ENCODE results near the gene DEPDC7. TPM values are rescaled to one million over a fixed set of nuclear protein-coding genes. Genes with fewer than 3 reads are reported as not detected.

DEPDC7 gene
- total and polyA plus RNA-seq, 2 experiments from 2014 or later: 12.5 to 21.3 TPM

GRCh38 chr11:32990481-32990880 lies 25.2 kb upstream of the DEPDC7 start:
- Histone ChIP-seq H3K4me2 (no peak overlapping the region), H3K9me3 (ENCODE audit: low read depth) (no peaks in the 10 kb centered on the region), H3K4me3 (no peak overlapping the region), H3K79me2 (no peaks in the 10 kb centered on the region), H3K27me3 (no peaks in the 10 kb centered on the region), H3K9me2 (replicated peaks; ENCODE audit: insufficient read depth) (no peaks in the 10 kb centered on the region), H3K4me1 (ENCODE audit: insufficient read depth) (no peaks in the 10 kb centered on the region), H4K20me1 (ENCODE audit: insufficient read depth, poor library complexity, severe bottlenecking) (no peaks in the 10 kb centered on the region), H3K27ac (no peak overlapping the region), H2AFZ (no peak overlapping the region), H3K36me3 (replicated peaks; ENCODE audit: insufficient read depth, low read depth) (no peaks in the 10 kb centered on the region)
- TF ChIP-seq EZH2 (IDR thresholded peaks at IDR 0.05; ENCODE audit: borderline replicate concordance) (no peak), EZH2phosphoT487 (IDR thresholded peaks at IDR 0.05; ENCODE audit: low read depth, severe bottlenecking, unreplicated experiment) (no peak), CTCF (IDR thresholded peaks at IDR 0.05; ENCODE audit: poor library complexity) (no peak)
- WGBS (ENCODE audit: low lambda C conversion rate, missing lambda C conversion rate): 48% methylated on average over 1 of the region's 1 CpG
- DNase-seq (ENCODE audit: low spot score): no peak

GRCh38 chr11:32991427-32991826 lies 24.3 kb upstream of the DEPDC7 start:
- H3K9me3 ChIP-seq (ENCODE audit: low read depth): no peaks in the 10 kb centered on the region
- no peaks in the 10 kb centered on the region for H3K36me3 ChIP-seq (replicated peaks; ENCODE audit: insufficient read depth, low read depth)
- H3K4me3 ChIP-seq: no peak overlapping the region
- H3K27ac ChIP-seq: no peak overlapping the region
- 94% methylated on average over 3 of the region's 3 CpGs for WGBS (ENCODE audit: low lambda C conversion rate, missing lambda C conversion rate)
- no peaks in the 10 kb centered on the region for H3K79me2 ChIP-seq
- no peaks in the 10 kb centered on the region for H3K27me3 ChIP-seq
- DNase-seq (ENCODE audit: low spot score): no peak
- no peak overlapping the region for H2AFZ ChIP-seq
- TF ChIP-seq EZH2phosphoT487 (IDR thresholded peaks at IDR 0.05; ENCODE audit: low read depth, severe bottlenecking, unreplicated experiment) (no peak), CTCF (IDR thresholded peaks at IDR 0.05; ENCODE audit: poor library complexity) (no peak), EZH2 (IDR thresholded peaks at IDR 0.05; ENCODE audit: borderline replicate concordance) (no peak)
- no peaks in the 10 kb centered on the region for H4K20me1 ChIP-seq (ENCODE audit: insufficient read depth, poor library complexity, severe bottlenecking)
- no peak overlapping the region for H3K4me2 ChIP-seq
- no peaks in the 10 kb centered on the region for H3K4me1 ChIP-seq (ENCODE audit: insufficient read depth)
- H3K9me2 ChIP-seq (replicated peaks; ENCODE audit: insufficient read depth): no peaks in the 10 kb centered on the region

GRCh38 chr11:32991898-32992297 lies 23.8 kb upstream of the DEPDC7 start:
- Histone ChIP-seq H4K20me1 (ENCODE audit: insufficient read depth, poor library complexity, severe bottlenecking) (no peaks in the 10 kb centered on the region), H3K4me3 (no peak overlapping the region), H3K9me2 (replicated peaks; ENCODE audit: insufficient read depth) (no peaks in the 10 kb centered on the region), H2AFZ (no peak overlapping the region), H3K36me3 (replicated peaks; ENCODE audit: insufficient read depth, low read depth) (no peaks in the 10 kb centered on the region), H3K27ac (no peak overlapping the region), H3K9me3 (ENCODE audit: low read depth) (no peaks in the 10 kb centered on the region), H3K79me2 (no peaks in the 10 kb centered on the region), H3K4me1 (ENCODE audit: insufficient read depth) (no peaks in the 10 kb centered on the region), H3K4me2 (no peak overlapping the region), H3K27me3 (no peaks in the 10 kb centered on the region)
- DNase-seq (ENCODE audit: low spot score): no peak
- TF ChIP-seq CTCF (IDR thresholded peaks at IDR 0.05; ENCODE audit: poor library complexity): no peak
- no peak for TF ChIP-seq EZH2phosphoT487 (IDR thresholded peaks at IDR 0.05; ENCODE audit: low read depth, severe bottlenecking, unreplicated experiment)
- no peak for TF ChIP-seq EZH2 (IDR thresholded peaks at IDR 0.05; ENCODE audit: borderline replicate concordance)

GRCh38 chr11:33000181-33000580 lies 15.5 kb upstream of the DEPDC7 start:
- H3K9me3 ChIP-seq (ENCODE audit: low read depth): no peaks in the 10 kb centered on the region
- no peaks in the 10 kb centered on the region for H3K27me3 ChIP-seq
- no peak for DNase-seq (ENCODE audit: low spot score)
- no peak overlapping the region for H3K4me3 ChIP-seq
- H3K4me1 ChIP-seq (ENCODE audit: insufficient read depth): peaks cover 4% of the 10 kb centered on the region
- no peak overlapping the region for H3K4me2 ChIP-seq
- no peaks in the 10 kb centered on the region for H3K36me3 ChIP-seq (replicated peaks; ENCODE audit: insufficient read depth, low read depth)
- no peak overlapping the region for H3K27ac ChIP-seq
- H3K9me2 ChIP-seq (replicated peaks; ENCODE audit: insufficient read depth): no peaks in the 10 kb centered on the region
- H2AFZ ChIP-seq: no peak overlapping the region
- no peaks in the 10 kb centered on the region for H3K79me2 ChIP-seq
- no peaks in the 10 kb centered on the region for H4K20me1 ChIP-seq (ENCODE audit: insufficient read depth, poor library complexity, severe bottlenecking)
- TF ChIP-seq CTCF (IDR thresholded peaks at IDR 0.05; ENCODE audit: poor library complexity): no peak
- TF ChIP-seq EZH2 (IDR thresholded peaks at IDR 0.05; ENCODE audit: borderline replicate concordance): no peak
- no peak for TF ChIP-seq EZH2phosphoT487 (IDR thresholded peaks at IDR 0.05; ENCODE audit: low read depth, severe bottlenecking, unreplicated experiment)
